Activated CD8-positive, alpha-beta memory T cell treated with anti-CD3 and anti-CD28 coated beads for 36 hours (primary cell): Measurements from ENCODE around the gene DPH2. TPM values are rescaled to one million over a fixed set of nuclear protein-coding genes. Genes with fewer than 3 reads are reported as not detected.

Source experiments
- CTCF ChIA-PET: fragments of 350-600 bp; sonication (Branson Sonifier 250); formaldehyde crosslinking; loops from one replicate; lab custom pipeline; 2021; ENCODE audit warnings: antibody characterized with exemption; lab: Charles Lee
- POLR2A ChIA-PET: fragments of 350-600 bp; sonication (Branson Sonifier 250); formaldehyde crosslinking; loops from one replicate; lab custom pipeline; 2021; ENCODE audit warnings: antibody characterized with exemption; lab: Charles Lee
- total RNA-seq, 2 experiments: library from RNA; stranded (reverse); gene quantifications; one replicate each; pipeline ENCODE4 v1.2.3, GENCODE V29; 2021

The DPH2 gene
- total RNA-seq, 2 experiments from 2014 or later: 74.5 to 79.7 TPM

- ChIA-PET CTCF (interaction anchor here (0.7 to 3.6 kb wide), 6 partner anchors 11 to 57 kb away, joined by 3 to 11 read pairs (median 4); partner anchors contain the start of gene ATP6V0B), POLR2A (interaction anchor here (1.6 kb wide), 1 partner anchor 16 kb away, joined by 8 read pairs; the partner anchor contains the start of gene ATP6V0B)
Observed at GRCh38 chr1:43991200-43991475, 21.3 kb downstream of the DPH2 start.

- CTCF ChIA-PET: interaction anchor here (0.9 to 3.6 kb wide), 5 partner anchors 12 to 57 kb away, joined by 3 to 11 read pairs (median 4); no protein-coding TSS in a partner anchor
- POLR2A ChIA-PET: interaction anchor here (0.6 to 1.0 kb wide), 2 partner anchors 21 to 24 kb away, joined by 3 read pairs; no protein-coding TSS in a partner anchor
Observed at GRCh38 chr1:43991476-43992231, 21.8 kb downstream of the DPH2 start, which contains the start of gene CCDC24. TSS of gene CCDC24 (plus strand) at chr1:43991599. CDS start at chr1:43991879, 280 bp downstream.

GRCh38 chr1:43992232-43992995, 22.6 kb downstream of the DPH2 start:
- ChIA-PET CTCF (interaction anchor here (0.9 to 3.6 kb wide), 5 partner anchors 13 to 55 kb away, joined by 3 to 15 read pairs (median 5); no protein-coding TSS in a partner anchor), POLR2A (interaction anchor here (0.6 to 1.0 kb wide), 2 partner anchors 22 to 24 kb away, joined by 3 read pairs; no protein-coding TSS in a partner anchor)

- CTCF ChIA-PET: interaction anchor here (0.8 to 3.4 kb wide), 4 partner anchors 12 to 47 kb away, joined by 3 to 15 read pairs (median 4); partner anchors contain the start of gene IPO13
- POLR2A ChIA-PET: no interaction called here
Observed at GRCh38 chr1:43993206-43993914, 23.6 kb downstream of the DPH2 start.

- CTCF ChIA-PET: interaction anchor here (0.8 to 3.4 kb wide), 2 partner anchors 12 to 48 kb away, joined by 4 to 15 read pairs; partner anchors contain the start of gene IPO13
- POLR2A ChIA-PET: no interaction called here
Observed at GRCh38 chr1:43994071-43994470, 24.3 kb downstream of the DPH2 start.

- ChIA-PET CTCF (interaction anchor here (0.6 to 3.4 kb wide), 2 partner anchors 11 to 27 kb away, joined by 4 to 15 read pairs; no protein-coding TSS in a partner anchor), POLR2A (no interaction called here)
Observed at GRCh38 chr1:43994794-43995790, 25.3 kb downstream of the DPH2 start.

GRCh38 chr1:43995984-43996732, 26.3 kb downstream of the DPH2 start:
- CTCF ChIA-PET: interaction anchor here (3.4 kb wide), 1 partner anchor 10 kb away, joined by 15 read pairs; no protein-coding TSS in a partner anchor
- POLR2A ChIA-PET: no interaction called here

- CTCF ChIA-PET: no interaction called here
- POLR2A ChIA-PET: interaction anchor here (0.6 kb wide), 1 partner anchor 231 kb away, joined by 4 read pairs; no protein-coding TSS in a partner anchor
Observed at GRCh38 chr1:43996733-43997115, 26.9 kb downstream of the DPH2 start.

- CTCF ChIA-PET: no interaction called here
- POLR2A ChIA-PET: interaction anchor here (0.6 kb wide), 1 partner anchor 232 kb away, joined by 4 read pairs; no protein-coding TSS in a partner anchor
Observed at GRCh38 chr1:43997295-43997999, 27.6 kb downstream of the DPH2 start.

- ChIA-PET POLR2A (no interaction called here), CTCF (interaction anchor here (0.6 kb wide), 1 partner anchor 49 kb away, joined by 5 read pairs; no protein-coding TSS in a partner anchor)
Observed at GRCh38 chr1:43998000-43998378, 28.2 kb downstream of the DPH2 start.

- CTCF ChIA-PET: interaction anchor here (1.1 kb wide), 1 partner anchor 10 kb away, joined by 4 read pairs; no protein-coding TSS in a partner anchor
- POLR2A ChIA-PET: no interaction called here
Observed at GRCh38 chr1:43999455-43999854, 29.6 kb downstream of the DPH2 start.

GRCh38 chr1:44000122-44000665, 30.4 kb downstream of the DPH2 start:
- POLR2A ChIA-PET: no interaction called here

GRCh38 chr1:44002165-44002564, 32.4 kb downstream of the DPH2 start:
- ChIA-PET CTCF (interaction anchor here (1.4 to 2.4 kb wide), 2 partner anchors 46 to 69 kb away, joined by 3 to 11 read pairs; partner anchors contain the start of gene ARTN), POLR2A (no interaction called here)

More at GRCh38 chr1:44000122-44000665, 30.4 kb downstream of the DPH2 start:
- CTCF ChIA-PET: interaction anchor here (1.1 kb wide), 1 partner anchor 10 kb away, joined by 4 read pairs; no protein-coding TSS in a partner anchor

- POLR2A ChIA-PET: no interaction called here
- CTCF ChIA-PET: interaction anchor here (1.4 to 2.4 kb wide), 2 partner anchors 45 to 69 kb away, joined by 3 to 11 read pairs; partner anchors contain the start of gene ARTN
Observed at GRCh38 chr1:44002606-44003157, 32.9 kb downstream of the DPH2 start.

GRCh38 chr1:44008259-44008658, 38.4 kb downstream of the DPH2 start:
- ChIA-PET POLR2A (no interaction called here), CTCF (no interaction called here)
